Activated CD4-positive, alpha-beta T cell treated with anti-CD3 and anti-CD28 coated beads for 24 hours (primary cell): ENCODE data around the gene HES4.

ENCODE experiments used
- DNase-seq, 2 donors: peaks; one replicate each; pipeline ENCODE4 v3.0.0-alpha.2; 2020; ENCODE audit warnings: low read depth in 2 of 2

HES4 gene

DNA sequence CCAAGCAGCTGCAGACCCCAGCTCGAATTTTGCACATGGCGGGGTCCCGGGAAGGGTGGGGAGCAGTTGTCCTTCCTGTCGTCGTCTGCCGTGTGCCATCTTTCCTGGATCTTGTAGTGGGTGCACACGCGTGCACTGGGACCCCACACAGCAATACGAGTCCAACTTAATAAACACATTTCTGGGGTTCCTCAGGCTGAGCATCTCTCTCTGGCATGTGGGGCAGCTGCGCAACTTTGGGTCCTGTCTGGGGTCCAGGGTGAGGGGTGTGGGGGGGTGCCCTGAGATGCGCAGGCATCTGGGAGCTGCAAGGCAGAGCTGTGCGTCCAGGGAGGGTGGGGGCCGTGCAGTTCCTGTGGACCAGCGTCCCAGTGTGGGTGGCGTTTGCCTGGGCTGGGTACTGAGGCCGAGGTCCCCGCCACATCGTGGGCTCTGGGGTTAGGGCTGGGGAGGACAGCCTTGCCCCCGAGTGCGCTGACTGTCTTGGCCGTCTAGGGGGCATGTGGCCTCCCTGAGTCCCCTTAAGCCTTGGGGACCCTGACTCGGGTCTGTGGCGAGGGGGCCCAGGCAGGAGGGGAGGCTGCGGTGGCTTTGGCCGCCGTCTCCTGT lies 34.3 kb downstream of the HES4 start:
- no peak for DNase-seq

DNA sequence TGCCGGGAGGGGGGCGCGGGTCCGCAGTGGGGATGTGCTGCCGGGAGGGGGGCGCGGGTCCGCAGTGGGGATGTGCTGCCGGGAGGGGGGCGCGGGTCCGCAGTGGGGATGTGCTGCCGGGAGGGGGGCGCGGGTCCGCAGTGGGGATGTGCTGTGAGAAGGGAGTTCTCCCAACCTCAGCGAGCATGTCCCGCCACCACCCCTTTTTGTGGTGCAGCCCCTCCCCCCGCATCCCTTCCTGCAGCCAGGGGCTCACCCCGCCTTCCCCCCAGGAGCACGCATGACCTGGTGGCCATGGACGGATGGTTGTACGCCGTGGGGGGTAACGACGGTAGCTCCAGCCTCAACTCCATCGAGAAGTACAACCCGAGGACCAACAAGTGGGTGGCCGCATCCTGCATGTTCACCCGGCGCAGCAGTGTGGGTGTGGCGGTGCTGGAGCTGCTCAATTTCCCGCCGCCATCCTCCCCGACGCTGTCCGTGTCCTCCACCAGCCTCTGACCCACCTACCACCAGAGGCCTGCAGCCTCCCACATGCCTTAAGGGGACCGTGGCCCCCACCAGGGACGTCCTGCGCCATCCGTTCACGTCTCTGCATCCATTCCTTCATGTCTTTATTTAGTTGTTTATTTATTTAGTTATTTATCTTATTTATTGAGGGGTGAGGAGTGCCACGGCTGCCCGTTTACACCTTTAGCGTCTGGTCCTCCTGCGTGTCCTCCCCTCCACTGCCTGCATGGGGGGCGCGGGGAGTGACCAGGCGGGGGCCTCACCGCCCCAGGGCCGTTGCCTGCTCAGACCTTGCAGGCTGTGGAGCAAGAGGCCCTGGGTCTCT lies 35.0 kb downstream of the HES4 start:
- DNase-seq = no peak

DNA sequence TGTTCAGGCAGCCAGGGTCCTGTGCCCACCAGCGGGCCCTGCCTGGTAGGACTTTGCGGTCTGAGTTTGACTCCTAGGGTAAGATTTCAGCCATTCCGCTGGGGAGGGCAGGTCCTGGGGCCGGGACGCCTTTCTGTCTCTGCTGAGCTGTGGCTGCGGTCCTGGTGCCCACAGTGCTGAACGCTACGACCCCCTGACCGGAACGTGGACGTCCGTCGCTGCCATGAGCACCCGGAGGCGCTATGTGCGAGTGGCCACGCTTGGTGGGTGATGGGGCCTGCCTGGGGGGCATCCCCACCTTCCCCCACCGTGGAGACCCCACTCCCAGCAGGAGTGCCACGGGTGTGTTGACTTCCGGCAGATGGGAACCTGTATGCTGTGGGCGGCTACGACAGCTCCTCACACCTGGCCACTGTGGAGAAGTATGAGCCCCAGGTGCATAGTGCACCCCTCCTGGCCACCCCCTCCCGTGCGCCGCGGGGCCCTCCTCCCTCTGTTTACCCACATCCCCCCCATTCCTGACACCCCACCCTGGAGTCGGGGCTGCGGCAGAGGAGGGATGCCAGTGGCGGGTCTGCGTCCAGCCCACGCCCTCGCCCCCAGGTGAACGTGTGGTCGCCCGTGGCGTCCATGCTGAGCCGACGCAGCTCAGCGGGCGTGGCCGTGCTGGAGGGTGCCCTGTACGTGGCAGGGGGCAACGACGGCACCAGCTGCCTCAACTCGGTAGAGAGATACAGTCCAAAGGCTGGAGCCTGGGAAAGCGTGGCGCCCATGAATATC lies 36.0 kb downstream of the HES4 start:
- DNase-seq = no peak

DNA sequence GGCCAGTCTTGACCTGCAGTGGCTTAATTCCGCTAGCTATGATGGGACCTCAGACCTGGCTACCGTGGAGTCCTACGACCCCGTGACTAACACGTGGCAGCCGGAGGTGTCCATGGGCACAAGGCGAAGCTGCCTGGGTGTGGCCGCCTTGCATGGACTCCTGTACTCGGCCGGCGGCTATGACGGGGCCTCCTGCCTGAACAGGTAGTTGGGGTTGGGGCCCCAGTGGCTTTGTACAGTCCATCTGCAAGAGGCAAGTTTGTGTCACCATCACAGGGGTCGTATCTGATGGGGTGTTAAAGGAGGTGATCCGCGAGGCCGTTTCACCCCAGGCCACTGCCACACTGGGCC lies 36.6 kb downstream of the HES4 start:
- DNase-seq = no peak

DNA sequence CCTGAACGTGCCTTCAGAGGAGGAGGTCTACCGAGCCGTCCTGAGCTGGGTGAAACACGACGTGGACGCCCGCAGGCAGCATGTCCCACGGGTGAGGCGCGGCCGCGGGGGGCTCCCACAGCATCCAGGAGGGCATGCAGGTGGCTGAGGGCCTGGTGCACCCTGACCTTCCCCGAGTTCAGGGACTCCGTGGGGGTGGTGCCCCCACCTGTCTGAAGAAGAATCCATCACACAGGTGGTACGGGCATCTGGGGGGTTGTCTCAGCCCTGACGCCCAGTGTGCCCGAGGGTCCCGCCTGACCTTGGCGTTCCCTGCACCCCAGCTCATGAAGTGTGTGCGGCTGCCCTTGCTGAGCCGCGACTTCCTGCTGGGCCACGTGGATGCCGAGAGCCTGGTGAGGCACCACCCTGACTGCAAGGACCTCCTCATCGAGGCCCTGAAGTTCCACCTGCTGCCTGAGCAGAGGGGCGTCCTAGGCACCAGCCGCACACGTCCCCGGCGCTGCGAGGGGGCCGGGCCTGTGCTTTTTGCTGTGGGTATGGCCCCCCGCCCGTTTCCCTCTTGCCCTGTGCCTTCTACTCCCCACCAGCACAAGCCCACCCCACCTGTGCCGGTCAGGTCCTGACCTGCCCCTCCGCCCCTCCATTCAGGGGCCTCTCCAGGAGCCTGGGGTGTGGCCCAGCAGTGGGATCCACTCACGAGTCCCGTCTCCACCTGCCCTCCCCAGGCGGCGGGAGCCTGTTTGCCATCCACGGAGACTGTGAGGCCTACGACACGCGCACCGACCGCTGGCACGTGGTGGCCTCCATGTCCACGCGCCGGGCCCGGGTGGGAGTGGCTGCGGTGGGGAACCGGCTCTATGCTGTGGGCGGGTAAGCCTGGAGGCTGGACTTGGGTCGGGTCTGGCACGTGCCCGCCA lies 37.3 kb downstream of the HES4 start:
- no peak for DNase-seq

DNA sequence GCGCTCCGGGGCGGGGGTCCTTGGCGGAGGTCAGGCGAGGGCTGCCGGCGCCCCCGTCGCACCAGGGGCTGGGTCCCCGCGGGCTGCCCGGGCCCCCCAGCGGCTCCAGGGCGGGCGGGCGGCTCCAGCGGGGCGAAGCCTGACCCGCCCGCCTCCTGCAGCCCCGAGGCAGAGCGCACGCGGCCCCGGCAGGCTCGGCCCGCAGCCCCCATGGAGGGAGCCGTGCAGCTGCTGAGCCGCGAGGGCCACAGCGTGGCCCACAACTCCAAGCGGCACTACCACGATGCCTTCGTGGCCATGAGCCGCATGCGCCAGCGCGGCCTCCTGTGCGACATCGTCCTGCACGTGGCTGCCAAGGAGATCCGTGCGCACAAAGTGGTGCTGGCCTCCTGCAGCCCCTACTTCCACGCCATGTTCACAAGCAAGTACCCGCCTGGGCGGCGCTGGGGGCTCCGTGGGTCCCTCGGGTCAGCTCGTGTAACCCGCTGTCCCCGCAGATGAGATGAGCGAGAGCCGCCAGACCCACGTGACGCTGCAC lies 38.7 kb downstream of the HES4 start:
- DNase-seq = no peak

DNA sequence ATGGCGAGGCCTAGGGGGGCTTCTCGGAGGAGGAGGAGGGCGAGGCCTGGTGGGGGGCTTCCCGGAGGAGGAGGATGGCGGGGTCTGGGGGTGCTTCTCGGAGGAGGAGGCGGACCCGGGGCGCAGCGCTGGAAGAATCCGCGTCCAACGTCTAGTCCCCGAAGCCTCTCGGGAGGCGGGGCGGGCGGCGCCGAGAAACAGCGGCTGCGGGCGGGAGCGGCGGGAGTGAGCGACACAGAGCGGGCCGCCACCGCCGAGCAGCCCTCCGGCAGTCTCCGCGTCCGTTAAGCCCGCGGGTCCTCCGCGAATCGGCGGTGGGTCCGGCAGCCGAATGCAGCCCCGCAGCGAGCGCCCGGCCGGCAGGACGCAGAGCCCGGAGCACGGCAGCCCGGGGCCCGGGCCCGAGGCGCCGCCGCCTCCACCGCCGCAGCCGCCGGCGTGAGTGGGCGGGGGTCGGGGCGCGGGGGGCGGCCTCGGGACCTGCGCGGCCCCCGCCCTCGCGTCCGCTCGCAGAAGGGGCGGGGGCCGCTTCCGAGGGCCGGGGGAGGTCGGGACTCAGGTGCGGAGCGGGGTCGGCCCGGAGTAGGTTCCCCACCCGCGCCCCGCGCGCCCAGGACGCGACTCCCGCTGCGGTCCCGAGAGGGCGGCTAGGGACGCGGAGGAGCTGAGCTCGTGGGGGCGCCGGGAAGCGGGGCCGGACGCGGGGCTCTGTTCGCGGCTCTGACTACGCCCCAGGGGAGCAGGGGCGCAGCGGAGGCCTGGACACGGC lies 39.4 kb downstream of the HES4 start, which contains the start of gene KLHL17:
TSS of gene KLHL17 (plus strand) at position 222 of the 769 bp plus-strand sequence. CDS start at position 332, 110 bp downstream.
- peak; percentile 76 to 79 for DNase-seq

DNA sequence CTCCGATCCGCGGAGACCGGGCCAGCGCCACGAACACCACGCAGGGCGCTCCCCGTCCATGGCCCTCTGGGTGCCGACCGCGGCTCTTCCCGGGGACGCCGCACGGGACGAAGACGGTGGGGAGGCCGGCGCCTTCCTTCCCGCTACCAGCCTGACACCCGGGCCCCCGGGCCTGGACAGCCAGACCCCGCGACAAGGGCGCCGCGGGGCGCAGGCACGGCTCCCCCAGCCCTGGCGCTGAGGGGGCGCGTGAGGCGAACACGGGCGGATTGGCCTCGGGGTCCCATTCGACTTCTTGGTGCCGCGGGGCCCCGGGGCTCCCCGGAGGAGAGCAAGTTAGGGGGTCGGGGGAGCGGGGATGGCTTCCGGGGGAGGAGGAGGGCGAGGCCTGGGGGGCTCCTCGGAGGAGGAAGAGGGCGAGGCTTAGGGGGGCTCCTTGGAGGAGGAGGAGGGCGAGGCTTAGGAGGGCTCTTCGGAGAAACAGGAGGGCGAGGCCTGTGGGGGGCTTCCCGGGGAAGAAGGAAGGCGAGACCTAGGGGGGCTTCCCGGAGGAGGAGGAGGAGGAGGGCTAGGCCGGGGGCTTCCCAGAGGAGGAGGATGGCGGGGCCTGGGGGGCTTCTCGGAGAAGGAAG lies 40.0 kb downstream of the HES4 start:
- DNase-seq = no peak

DNA sequence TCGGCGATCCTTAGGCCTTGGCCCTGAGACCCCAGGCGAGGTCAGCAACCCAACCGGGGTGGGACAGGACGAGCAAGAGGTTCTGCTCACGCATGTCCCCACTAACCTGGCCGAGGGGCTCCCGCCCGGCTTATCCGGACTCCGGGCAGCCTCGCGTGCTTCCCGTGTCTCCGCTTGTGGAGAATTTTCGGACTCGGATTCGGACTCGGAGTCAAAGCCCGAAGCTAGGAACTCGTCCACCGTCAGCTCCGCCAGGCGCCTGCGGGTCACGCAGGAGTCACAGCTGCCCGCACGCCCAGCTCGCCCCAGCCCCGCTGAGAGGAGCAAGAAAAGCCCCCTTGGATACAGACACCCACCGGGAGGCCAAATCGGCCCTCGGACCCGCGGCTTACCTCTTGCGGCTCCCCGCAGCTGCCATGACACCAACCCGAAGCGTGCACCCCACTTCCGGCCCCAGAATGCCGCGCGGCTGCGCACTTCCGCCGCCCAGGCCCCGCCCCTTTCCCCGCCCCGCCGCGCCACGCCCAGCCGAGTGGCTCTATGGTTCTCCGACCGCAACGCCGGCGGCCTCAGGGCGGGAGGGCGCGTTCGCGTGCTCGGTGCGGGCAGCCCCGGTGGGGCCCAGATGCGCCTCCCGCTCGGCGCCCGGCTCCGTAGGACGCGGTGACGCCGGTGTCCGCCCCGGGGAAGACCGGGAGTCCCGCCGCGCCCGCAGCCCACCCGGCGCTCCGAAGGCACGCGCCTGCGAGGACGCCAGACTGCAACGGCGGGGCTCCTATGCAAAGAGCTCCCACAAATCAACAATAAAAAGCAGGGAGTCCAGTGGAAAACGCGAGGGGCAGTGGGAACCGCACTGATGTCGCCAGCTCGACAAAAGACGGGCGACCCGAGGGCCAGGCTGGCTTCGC lies 40.8 kb downstream of the HES4 start, which contains the start of gene NOC2L:
TSS of gene NOC2L (minus strand) at position 434 of the 908 bp plus-strand sequence. CDS start at position 418, 16 bp downstream.
- DNase-seq = peak; percentile 97 to 99

DNA sequence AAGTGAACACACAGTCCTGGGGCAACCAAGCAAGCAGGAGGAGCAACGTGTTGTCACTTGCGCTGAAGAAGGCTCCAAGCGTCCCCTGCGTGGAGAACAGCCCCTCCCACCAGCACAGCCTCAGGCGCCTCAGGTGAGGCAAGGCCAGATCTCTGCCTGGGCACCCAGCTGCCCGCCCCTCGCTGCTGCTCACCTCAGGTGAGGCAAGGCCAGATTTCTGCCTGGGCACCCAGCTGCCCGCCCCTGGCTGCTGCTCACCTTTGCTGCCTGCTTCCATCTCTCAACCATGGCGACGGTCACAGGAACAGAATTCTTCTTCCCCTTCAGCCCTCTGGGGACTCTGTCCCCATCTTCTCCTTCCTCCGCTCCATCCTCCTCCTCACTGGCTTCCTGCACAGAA lies 43.3 kb downstream of the HES4 start:
- DNase-seq = no peak

DNA sequence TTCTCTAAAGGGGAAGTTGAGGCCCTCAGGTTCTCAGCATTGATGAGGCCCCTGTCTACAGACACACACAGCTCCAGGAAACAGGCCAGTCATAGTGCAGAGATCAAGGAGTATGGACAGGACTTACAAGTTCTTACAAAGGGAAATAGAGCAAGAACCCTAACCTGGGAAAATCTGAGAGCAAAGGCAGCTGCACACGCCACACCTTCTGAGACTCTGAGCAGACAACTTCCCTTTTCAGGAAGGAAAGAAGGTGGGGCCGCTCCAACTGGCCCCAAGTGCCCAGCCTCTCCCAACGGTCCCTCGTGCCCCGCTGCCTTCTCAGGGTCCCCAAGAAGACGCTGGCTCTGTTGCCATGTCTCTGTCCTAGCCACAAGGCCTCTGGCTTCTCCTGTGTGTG lies 44.4 kb downstream of the HES4 start:
- no peak for DNase-seq

DNA sequence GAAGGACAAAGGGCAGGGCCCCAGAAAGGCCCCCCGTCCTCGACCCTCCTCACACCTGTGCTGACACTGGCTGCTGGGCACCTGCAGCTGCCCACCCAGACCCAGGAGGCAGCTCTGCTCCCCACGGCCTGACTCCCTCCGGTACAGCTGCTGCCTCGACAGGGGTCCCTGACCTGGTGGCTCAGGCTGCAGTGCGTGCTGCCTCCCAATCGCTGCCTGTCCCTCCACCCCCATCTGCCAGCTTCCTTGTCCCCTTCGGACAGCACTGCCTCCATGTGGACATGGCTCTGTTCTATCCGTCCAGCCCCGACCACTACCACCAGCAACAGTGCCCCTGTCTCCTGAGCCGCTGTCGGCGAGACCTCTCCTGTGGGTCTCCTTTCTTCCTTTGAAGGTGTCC lies 45.0 kb downstream of the HES4 start:
- DNase-seq = no peak

DNA sequence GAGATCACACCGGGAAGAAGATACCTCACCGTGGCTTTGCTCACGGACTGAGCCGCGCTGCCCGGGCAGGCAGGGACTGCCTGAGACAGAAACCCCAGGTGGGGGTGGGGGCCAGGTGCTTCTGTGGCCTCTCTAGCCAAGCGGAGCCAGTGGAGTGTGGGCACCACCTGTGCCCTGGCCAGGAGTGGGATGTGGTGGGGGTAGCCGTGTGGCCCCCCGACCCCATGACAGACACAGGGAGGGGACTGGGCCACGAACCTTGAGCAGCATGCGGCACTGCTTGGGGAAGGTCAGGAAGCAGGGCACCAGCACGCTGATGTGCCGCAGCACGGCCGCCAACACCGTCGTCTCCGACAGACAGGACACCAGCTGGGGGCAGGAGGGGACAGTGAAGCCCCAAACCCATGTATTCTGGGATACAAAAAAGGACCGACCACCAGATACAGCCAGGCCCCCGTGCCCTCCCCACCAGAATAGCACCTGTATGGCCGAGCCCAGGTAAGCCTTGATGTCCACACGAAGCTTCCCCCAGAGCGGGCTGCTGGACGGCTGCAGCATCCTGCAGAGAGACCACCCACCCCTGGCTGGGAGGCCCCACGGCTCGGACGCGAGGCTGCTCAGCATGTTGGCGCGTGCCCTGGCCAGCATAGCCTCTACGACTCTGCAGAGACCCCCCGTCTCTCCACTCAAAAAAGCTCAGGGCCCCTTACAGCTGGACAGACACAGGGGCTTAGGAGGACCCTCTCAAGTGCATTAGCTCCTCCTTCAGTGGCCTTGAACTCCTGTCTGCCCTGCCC lies 46.2 kb downstream of the HES4 start:
- no peak for DNase-seq

DNA sequence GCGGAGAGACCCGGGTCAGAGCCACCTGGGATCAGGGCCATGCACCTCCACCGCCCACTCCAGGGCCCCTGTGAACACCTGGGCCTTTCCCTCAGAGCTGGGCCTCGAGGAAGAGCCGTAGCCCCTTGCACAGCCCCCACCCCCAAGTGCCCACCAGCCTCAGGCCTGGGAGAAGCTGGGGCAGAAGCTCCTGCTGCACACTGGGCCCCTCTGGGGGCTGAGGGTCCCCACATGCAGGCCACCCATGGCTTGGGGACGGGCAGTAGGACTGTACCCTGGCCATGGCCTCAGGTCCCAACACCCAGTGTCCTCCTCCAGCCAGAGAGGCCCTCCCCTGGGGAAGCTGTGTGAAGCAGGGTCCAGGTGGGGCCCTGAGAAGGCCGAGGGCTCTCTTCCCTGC lies 47.3 kb downstream of the HES4 start:
- DNase-seq = no peak

DNA sequence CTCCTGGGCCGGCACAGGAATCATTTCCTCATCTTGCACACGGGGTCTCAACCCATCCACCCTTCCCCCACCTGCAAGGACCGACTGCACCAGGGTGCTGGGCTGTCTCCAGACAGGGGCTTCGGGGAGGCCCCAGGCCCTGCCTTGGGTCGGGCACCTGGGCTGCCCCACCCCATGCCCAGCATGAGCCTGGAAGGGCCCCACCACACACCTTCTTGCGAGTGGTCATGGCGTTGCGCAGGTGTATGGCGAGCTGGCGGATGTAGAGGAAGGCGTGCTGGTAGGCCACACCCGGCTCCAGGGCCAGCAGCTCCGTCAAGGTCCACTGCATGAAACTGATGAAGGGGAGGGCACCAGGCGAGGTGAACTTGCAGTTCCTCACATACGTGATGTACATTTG lies 47.7 kb downstream of the HES4 start:
- no peak for DNase-seq

DNA sequence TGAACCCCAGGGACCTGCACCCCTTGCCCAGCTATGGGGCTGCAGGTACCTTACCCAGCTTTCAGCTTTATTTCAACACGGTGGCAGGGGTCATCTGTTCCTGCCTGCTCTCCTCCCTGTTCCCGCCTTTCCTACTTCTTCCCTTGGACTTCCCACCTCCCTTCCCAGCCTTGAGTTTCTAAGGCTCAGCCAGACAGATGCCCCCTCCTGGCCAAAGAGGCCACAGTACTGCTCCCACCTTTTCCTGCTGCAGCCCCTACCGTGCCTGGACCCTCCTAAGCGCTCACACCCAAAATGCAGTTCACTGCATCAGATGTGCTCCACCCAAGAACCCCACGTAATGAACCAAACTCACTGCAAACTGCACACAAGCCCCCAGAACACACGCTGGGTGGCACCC lies 48.5 kb downstream of the HES4 start:
- DNase-seq = no peak

DNA sequence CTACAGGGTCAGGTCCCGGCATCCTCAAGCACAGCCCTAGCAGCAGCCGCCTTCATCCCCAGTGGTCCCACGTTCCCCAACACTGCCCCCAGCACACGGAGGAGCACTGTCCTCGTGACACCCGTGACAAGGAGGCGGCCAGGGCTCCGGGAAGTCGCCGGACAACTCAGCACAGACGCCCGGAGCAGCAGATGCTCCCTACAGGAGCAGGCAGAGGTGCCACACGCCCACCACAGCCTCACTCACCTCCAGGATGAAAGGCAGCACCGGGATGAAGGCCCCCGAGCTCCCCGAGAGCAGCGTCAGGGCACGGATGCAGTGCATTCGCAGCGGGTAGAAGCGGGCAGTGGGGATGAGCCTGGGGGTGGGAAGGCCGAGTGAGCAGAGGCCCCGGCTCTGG lies 49.0 kb downstream of the HES4 start:
- DNase-seq = no peak

DNA sequence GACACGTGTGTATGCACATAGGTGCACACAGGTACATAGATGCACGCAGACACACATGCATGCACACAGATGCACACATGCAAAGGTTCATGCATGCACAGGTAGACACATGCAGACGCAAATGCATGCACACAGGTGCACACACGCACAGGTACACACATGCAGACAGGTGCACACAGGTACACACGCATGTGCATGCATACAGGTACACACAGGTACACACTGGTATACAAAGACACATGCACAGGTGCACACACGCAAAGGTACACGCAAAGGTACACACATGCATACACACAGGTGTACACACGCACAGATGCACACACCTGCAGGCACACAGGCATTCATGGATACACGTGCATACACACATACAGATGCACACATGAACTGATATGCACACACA lies 49.6 kb downstream of the HES4 start:
- DNase-seq = no peak
